Fibroblast of pulmonary artery (primary cell): ENCODE data around the gene ATP6V1C2.

Experiments used
- DNase-seq: peaks from one replicate; pipeline ENCODE4 v3.0.0-alpha.2; 2010; ENCODE audit warnings: low read depth
- H3K4me3 ChIP-seq: replicated peaks from 2 replicates; pipeline ENCODE4 v1.5.1; 2011; ENCODE audit warnings: low read depth, mild to moderate bottlenecking, control low read depth, low read length, moderate library complexity
- CTCF ChIP-seq: IDR thresholded peaks from 2 replicates; pipeline ENCODE4 v1.5.1; 2011; ENCODE audit warnings: mild to moderate bottlenecking, control low read depth, low read length, inconsistent platforms; ENCODE audit errors: missing control alignments

The ATP6V1C2 gene

GRCh38 chr2:10742666-10743065 is 21.2 kb downstream of the ATP6V1C2 start:
- no peak for TF ChIP-seq CTCF
- no peak for DNase-seq

GRCh38 chr2:10750610-10751009 is 29.2 kb downstream of the ATP6V1C2 start:
- no peak overlapping the region for H3K4me3 ChIP-seq
- no peak for TF ChIP-seq CTCF
- peak; percentile 8 for DNase-seq

More at GRCh38 chr2:10742666-10743065, 21.2 kb downstream of the ATP6V1C2 start:
- H3K4me3 ChIP-seq, result no peak overlapping the region

GRCh38 chr2:10752236-10752635 is 30.8 kb downstream of the ATP6V1C2 start:
- H3K4me3 ChIP-seq, result no peak overlapping the region
- TF ChIP-seq CTCF, result no peak
- no peak for DNase-seq

GRCh38 chr2:10753156-10753555 is 31.7 kb downstream of the ATP6V1C2 start:
- no peak for TF ChIP-seq CTCF
- no peak overlapping the region for H3K4me3 ChIP-seq
- DNase-seq, result no peak

- no peak overlapping the region for H3K4me3 ChIP-seq
- TF ChIP-seq CTCF, result no peak
These were observed 32.4 kb downstream of the ATP6V1C2 start for GRCh38 chr2:10753876-10754275.

GRCh38 chr2:10755621-10756020 is 34.2 kb downstream of the ATP6V1C2 start:
- TF ChIP-seq CTCF, result no peak
- DNase-seq, result no peak
- H3K4me3 ChIP-seq, result no peak overlapping the region

More at GRCh38 chr2:10753876-10754275, 32.4 kb downstream of the ATP6V1C2 start:
- no peak for DNase-seq

GRCh38 chr2:10757814-10758286 is 36.4 kb downstream of the ATP6V1C2 start:
- no peak for TF ChIP-seq CTCF
- H3K4me3 ChIP-seq, result no peak overlapping the region
- no peak for DNase-seq
